Mammary epithelial cell (primary cell): ENCODE data around the gene ZNF217.
"Not testable (repeated sequence)": the region's sequence is repeated elsewhere in the genome, so short reads cannot be mapped to it uniquely, and the experiment has no call there.

Source experiments
- EZH2 ChIP-seq: IDR thresholded peaks from 2 replicates; pipeline ENCODE4 v1.6.1; 2012; ENCODE audit warnings: low read length, inconsistent platforms, borderline replicate concordance
- TF ChIP-seq, protein P1 (sequence below), 2 donors: IDR thresholded peaks in 1 of 2; conservative IDR thresholded peaks in 1 of 2; 2 replicates each; pipeline ENCODE4 v1.5.1; 2011 to 2012; ENCODE audit warnings: inconsistent platforms in 2 of 2, low read length in 2 of 2, mild to moderate bottlenecking in 2 of 2, control low read depth in 1 of 2, low read depth in 1 of 2; ENCODE audit not compliant: insufficient read depth in 1 of 2; ENCODE audit errors: extremely low read depth in 1 of 2

DNA sequence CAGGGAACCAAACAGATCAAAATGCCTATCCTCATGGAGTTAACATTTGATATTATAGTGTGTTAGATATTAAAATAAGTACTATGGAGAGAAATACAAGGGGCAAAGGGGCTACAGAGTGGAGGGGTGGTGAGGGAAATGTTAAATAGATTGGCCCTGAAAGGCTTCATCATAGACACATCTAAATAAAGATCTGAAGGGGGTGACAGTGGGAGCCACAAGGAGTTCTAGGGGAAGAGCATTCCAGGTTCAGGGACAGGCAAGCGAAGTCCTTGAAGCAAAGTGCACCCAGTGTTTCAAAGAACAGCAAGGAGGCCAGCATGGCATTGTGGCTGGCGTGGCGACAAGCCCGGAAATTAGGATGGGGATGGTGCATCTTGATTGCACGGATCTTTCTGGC, 11.2 kb upstream of the ZNF217 start:
- TF ChIP-seq, protein P1, sequence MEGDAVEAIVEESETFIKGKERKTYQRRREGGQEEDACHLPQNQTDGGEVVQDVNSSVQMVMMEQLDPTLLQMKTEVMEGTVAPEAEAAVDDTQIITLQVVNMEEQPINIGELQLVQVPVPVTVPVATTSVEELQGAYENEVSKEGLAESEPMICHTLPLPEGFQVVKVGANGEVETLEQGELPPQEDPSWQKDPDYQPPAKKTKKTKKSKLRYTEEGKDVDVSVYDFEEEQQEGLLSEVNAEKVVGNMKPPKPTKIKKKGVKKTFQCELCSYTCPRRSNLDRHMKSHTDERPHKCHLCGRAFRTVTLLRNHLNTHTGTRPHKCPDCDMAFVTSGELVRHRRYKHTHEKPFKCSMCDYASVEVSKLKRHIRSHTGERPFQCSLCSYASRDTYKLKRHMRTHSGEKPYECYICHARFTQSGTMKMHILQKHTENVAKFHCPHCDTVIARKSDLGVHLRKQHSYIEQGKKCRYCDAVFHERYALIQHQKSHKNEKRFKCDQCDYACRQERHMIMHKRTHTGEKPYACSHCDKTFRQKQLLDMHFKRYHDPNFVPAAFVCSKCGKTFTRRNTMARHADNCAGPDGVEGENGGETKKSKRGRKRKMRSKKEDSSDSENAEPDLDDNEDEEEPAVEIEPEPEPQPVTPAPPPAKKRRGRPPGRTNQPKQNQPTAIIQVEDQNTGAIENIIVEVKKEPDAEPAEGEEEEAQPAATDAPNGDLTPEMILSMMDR (conservative IDR thresholded peaks at IDR 0.05 in 1 of 2, IDR thresholded peaks at IDR 0.05 in 1 of 2; ENCODE audit: extremely low read depth in 1 of 2, insufficient read depth in 1 of 2, low read depth in 1 of 2, low read length in 2 of 2), result not testable (repeated sequence)
- not testable (repeated sequence) for TF ChIP-seq EZH2
